ENCODE measurements around the gene HAVCR2.

HAVCR2 gene

GRCh38 chr5:157045601-157046000 is 63.2 kb downstream of the HAVCR2 start:
- DNase-seq (ENCODE audit: low read depth in 2 of 2), result no peak

DNA sequence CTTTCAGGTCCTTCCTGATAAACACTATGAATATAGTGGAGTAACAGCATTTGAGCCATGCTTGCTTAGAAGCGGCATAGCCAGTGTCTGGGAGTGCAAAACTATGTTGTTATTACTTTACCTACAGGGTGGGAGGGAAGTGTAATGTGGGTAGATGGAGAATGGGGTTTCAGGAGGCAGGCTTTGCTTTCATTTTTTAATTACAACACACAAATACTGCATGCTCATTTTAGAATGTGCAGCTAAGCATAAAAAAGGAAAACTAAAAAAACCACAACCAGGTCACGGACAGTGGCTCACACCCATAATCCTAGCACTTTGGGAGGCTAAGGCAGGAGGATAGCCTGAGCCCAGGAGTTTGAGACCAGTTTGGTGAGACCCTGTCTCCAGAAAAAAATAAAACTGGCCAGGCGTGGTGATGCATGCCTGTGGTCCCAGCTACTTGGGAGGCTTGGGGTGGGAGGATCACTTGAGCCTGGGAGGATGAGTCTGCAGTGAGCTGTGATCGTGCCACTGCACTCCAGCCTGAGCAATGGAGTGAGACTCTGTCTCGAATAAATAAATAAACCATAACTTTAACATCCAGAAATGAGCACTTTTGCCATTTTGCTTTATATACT is 70.2 kb downstream of the HAVCR2 start:
- no peak for DNase-seq (ENCODE audit: low read depth in 2 of 2)
